ENCODE measurements around the gene TWF2.
A peak's percentile ranks its signal among the peaks of the same experiment; 100 is the strongest.
"Not testable (repeated sequence)": the region's sequence is repeated elsewhere in the genome, so short reads cannot be mapped to it uniquely, and the experiment has no call there.

TWF2 gene

DNA sequence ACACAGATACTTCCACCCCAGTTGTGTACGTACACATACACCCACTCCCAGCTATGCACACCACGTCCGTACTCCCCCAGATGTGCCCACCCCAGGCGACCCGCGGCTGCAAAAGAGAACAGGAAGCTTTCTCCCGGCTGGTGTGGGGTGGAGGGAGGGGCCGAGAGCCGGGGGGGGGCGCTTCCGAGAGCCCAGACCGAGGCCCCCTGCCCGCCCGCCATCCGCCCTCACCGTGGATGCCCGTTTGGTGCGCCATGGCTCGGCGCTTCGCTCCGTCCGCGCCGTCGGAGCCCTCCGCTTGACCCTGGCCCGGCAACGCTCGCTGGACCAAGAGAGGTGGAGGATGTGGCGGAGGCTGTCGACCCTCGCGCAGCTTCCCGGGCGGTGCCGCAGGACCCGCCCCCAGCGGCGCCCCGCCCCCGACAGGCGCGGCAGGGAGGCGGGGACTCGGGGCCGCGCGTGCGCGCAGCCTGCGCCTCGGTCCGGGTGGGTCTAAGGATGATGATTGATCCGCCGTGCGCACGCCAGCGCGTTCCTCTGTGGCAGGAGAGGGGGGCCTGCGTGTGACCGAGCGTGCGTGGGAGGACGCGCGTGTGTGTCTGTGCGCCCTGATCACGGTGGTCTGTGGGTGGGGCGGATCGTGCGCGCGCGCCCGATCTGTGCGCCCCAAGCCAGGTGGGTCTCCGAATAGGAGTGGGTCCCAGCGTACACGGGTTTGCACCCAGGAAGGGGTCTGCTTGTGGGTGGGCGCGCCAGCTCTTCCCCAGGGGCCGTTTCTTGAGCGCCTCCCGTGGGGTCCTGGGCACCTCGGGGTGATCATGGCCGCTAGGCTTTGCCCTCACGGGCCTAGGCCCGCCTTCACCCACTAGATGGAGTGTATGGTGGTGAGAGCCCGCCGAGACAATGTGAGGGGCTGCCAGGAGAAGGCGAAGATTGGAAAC lies at the start of gene TWF2:
Gene TWF2 (minus strand): TSS at position 398 of the 941 bp plus-strand sequence. CDS start 142 bp downstream, at position 256.
- DNase-seq (ENCODE audit: low read depth, low spot score), result peak; percentile 33

DNA sequence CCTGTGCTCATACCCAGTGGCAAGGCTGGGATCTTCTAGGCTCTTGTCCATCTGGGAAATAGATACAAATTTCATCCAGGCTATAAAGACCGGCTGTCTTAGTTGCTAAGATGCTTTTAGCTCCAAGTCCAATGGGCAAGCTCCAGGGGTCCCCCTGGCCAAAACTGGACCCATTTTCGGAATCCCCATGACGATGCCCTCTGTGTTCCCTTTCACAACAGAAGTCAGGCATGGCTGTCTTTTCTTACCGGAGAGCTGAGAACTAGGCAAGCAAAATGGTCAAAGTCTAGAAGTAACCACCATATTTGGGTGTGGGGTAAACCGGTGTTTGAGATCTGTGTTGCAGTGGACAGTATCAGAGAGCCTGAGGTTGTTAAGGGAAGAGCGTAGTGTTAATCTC lies 49.7 kb upstream of the TWF2 start:
- DNase-seq (ENCODE audit: low read depth, low spot score), result no peak

DNA sequence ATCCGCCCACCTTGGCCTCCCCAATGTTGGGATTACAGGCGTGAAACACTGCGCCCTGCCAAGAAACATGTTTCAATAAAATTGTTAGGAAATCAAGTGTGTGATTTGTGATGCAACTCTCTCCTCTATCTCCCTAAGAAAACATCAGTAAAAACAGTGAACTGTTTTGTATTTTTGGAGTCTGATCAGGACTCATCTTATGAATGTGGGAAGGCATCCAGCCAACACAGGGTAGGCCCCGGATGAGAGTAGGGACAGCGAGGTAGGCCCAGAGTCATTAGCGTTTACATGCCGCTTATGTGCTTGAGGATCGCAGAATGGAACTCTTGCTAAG lies 47.8 kb upstream of the TWF2 start:
- DNase-seq (ENCODE audit: low read depth, low spot score), result no peak

DNA sequence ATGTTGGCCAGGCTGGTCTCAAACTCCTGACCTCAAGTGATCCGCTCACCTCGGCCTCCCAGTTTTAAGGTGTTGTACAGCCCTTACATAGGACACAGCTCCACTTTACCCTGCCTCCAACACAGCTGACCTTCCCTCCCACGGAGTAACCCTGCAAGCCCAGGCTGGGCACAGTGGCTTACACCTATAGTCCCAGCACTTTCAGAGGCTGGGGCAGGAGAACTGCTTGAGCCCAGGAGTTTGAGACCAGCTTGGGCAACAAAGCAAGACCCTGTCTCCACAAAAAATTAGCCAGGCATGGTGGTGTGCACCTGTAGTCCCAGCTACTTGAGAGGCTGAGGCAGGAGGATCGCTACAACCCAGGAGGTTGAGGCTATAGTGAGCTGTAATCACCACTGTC lies 45.1 kb upstream of the TWF2 start:
- DNase-seq (ENCODE audit: low read depth, low spot score), result not testable (repeated sequence)

DNA sequence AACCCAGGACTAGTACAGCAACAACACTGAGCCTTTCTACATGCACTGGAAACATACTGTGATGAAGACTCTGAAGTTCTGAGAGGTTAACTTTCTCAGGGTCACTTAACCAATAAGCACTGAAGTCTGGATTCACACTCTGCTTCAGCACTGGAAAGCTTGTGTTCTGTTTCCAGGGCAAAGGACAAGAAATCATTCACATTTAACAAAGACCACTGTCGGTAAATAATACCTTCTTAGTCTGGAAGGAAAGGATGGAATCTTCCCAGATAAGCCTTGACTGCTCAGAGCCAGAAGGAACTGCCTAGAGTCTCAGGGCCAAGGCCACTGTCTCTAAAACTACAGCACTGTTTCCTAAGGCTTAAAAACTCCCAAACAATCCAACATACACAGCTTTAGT lies 44.3 kb upstream of the TWF2 start:
- no peak for DNase-seq (ENCODE audit: low read depth, low spot score)

DNA sequence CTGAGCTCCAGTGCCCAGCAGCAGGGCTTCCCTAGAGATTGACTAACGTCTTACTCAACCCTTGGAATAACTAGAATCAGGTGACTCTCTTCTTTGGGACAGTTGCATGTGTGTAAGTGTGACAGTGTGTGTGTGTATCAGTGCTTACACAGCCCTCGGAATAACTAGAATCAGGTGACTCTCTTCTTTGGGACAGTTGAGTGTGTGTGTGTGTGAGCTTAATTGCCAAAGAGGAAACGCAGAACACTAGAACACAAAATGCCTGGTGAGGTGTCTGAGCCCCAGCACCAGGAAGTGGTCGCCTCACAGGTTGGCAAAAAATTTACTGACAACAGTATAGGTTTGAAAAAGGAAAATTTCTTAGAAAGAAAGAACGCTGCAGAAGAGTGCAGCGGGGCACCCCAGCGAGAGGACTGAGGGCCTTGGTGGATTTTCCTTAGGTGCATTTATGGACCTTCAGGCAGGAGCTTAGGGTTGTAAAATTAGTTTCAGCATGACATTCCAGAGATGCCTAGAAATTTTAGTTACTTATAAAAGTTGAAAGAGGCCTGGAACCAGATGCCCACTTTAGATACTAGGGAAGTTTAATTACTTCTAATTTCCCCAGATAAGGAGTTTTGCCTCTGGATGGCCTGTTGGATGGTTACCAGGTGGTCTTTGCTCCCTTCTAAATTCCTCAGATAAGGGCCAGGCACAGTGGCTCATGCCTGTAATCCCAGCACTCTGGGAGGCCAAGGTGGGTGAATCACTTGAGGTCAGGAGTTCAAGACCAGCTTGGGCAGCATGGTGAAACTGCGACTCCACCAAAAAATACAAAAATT lies 43.2 kb upstream of the TWF2 start:
- no peak for DNase-seq (ENCODE audit: low read depth, low spot score)

DNA sequence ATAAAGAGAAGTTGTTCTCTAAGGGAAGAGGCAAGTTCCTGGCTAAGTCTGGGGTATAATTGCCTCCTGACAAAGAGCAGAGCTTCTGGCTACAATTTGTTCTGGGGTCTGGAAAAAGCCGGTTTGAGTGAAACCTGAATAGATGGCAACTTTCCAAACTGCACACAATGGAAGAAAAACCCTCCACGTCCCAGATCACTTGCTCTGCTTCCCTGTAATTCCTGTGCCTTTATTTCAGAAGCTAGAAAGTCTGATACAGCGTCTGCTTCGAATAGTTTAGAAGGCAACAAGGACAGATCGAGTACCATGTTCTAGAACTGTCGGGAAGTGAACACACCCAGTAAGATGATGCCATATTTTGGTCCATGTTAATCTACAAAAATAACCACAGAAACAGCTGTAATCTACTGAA lies 41.1 kb upstream of the TWF2 start:
- DNase-seq (ENCODE audit: low read depth, low spot score), result no peak

DNA sequence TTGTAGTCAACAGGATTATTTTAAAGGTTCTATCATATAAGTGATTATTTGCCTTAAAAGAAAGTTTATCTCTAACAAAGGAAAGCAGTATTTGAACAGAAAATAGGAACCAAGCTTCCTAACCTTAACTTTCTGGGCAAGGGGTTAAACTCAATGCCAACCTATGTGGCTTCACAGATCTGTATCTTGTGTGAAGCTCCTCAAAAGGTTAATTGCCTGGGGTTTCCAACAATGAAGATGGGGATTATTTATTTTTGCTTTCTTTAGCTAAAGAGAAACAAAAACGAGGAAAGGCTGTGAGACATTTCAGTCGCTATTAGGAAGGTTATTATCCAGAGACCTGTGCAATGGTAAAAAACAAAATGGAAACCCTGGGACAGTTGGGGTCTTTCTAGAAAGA lies 40.6 kb upstream of the TWF2 start:
- no peak for DNase-seq (ENCODE audit: low read depth, low spot score)

DNA sequence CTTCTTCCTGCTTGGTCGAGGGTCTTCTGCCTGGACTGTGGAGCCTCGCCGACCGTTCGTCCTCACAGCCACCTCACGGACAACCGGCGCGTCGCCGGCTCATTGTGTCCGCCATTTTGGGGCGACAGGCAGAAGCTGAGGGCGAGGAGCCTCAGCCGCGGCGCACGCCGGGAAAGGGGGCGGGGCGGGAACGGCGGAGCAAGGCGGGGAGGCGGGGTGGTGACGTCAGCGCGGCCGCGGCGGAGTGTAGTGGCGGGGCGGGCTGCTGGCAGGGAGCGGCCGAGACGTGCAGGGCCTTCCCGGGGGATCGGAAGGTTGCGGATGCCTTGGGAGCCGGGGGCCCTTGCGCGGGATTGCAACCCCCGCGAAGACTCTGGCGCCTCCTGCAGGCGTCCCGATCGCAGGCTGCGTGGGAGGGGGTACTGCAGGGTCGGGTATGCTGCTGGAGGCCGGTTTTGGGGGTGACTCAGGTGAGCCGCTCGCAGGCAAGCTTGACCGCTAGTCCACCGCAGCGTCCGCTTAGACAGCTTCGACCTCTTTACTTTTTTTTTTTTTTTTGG lies 39.6 kb upstream of the TWF2 start, which contains the start of gene WDR82:
Gene WDR82 (minus strand): TSS at position 140 of the 560 bp plus-strand sequence. CDS start 288 bp downstream, outside the sequence.
- DNase-seq (ENCODE audit: low read depth, low spot score), result peak; percentile 74

DNA sequence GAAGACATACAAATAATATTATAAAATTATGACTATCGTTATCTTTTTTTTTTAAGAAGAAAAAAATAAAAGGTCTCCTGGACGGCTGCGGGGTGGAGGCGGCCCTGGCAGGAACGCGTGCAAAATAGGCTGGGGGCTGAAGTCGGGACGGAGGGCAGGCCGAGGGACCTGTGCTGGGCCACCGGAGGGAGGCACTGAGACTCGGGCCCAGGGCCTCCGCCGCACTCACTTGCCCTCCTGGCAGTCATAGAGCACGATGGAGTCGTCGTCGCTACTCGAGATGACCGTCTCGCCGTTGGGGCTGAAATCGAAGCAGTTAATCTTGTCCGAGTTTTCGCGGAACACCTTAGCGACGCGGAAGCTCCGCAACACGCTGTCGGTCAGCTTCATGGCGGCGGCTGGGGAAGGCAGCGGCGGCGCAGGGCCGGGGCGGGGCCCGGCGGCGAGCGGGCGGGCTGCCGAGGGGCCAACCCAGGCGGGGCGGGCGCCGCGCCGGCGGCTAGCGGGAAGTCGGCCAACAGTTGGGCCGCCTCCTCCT lies 39.1 kb upstream of the TWF2 start:
- no peak for DNase-seq (ENCODE audit: low read depth, low spot score)

DNA sequence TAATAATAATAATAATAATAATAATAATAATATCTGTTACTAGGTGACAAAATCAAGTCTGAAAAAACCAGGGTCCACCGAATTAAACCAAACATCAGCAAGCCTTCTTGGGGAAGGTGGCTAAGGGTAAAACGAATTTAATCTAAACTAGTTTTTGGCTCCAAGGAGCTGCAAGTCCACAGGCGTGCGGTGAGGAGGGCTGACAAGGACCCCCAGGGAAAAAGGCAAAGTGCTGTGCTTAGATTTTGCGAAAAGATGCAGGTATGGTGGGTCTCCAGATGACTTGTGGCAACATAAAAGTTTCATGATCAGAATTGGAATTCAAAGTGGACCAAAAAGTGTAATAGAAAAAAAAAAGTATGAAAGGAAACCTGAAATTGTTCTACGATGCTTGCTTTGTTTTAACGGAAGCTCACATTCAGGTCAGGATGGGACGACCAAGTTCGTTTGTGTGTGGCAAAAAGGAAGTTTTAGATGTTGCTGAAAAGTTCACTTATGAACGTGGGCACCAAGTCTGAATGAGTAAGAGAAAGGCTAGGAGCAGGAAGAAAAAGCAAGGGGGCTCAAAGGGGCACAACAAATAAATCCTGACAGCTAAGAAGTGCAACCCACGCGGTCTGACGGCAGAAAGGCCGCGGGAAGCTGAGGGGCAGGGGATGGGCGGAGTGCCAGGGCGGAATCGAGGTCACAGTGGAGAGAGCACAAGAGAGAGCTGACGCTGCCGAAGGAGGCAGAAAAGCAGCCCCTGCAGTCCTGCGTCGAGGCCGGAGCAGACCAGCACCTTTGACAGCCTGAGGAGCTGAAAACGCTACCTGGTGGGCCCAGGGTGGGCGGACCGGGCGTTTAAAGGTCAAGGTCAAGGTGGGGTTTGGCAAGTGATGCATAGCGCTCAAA lies 38.4 kb upstream of the TWF2 start:
- no peak for DNase-seq (ENCODE audit: low read depth, low spot score)

DNA sequence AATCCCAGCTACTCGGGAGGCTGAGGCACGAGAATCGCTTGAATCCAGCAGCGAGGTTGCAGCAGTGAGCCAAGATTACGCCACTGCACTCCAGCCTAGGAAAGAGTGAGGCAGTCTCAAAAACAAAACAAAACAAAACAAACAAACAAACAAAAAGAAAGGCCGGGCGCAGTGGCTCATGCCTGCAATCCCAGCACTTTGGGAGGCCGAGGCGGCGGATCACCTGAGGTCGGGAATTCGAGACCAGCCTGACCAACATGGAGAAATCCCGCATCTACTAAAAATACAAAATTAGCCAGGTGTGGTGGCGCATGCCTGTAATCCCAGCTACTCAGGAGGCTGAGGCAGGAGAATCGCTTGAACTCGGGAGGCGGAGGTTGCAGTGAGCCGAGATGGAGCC lies 35.8 kb upstream of the TWF2 start:
- not testable (repeated sequence) for DNase-seq (ENCODE audit: low read depth, low spot score)

DNA sequence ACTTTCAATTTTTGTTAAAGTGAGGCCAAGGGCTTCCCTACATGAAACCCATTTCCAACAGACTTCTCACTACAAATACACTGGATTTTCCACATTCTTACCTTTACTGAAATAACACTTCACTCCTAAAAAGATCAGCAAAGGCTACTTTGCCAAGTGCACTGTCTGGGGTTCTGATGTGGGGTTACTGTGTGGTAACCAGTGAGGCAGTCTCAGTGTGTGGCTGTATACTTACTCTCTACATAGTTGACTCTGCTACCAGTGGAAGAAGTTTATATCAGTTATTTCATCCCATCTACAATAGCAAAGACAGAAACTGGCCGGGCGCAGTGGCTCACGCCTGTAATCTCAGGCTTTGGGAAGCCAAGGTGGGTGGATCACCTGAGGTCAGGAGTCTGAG lies 33.9 kb upstream of the TWF2 start:
- DNase-seq (ENCODE audit: low read depth, low spot score), result no peak

DNA sequence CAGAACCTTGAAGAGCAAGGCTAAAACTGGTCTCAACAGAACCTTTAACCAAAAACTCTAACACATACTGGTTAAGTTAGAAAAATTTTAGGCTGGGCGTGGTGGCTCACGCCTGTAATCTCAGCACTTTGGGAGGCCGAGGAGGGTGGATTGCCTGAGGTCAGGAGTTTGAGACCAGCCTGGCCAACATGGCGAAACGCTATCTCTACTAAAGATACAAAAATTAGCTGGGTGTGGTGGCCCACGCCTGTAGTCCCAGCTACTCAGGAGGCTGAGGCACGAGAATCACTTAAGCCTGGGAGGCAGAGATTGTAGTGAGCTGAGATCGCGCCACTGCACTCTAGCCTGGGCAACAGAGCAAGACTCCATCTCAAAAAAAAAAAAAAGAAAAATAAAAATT lies 33.2 kb upstream of the TWF2 start:
- DNase-seq (ENCODE audit: low read depth, low spot score), result not testable (repeated sequence)

DNA sequence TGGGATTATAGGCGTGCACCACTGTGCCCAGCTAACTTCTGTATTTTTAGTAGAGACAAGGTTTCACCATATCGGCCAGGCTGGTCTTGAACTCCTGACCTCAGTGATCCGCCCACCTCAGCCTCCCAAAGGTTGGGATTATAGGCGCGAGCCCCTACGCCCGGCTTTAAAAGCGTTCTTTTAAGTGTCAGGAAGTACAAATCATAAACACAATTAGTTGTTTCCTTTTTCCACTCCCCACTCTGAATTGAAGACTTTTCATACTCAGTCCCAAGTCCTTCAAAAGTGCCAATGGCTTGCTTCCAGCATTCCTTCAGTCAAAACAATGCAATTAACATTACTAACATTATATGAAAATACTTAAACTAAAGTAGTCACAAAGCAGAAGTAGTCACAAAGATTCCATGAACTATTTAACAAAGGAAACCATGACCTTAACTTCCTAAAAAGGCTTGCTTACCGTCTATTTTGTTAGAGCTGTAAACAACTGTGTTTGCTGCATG lies 31.3 kb upstream of the TWF2 start:
- no peak for DNase-seq (ENCODE audit: low read depth, low spot score)

DNA sequence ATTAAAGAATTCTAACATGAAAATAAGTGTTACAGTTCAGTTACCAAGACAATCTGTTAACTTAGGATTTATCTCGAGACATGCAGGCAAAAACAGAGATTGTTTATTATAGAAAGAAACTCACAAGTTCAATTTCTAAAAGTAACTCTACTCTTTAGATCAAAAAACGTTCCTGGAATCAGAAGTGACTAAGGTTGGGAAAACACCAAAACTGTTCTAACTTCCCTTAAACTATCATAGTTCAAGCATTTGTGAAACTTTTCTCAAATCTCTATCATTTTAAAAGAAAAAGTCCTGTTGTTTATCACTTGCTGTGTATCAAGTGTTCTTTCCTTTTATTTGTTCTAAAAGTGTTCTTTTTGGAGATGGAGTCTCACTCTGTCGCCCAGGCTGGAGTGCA lies 30.8 kb upstream of the TWF2 start:
- DNase-seq (ENCODE audit: low read depth, low spot score), result no peak

DNA sequence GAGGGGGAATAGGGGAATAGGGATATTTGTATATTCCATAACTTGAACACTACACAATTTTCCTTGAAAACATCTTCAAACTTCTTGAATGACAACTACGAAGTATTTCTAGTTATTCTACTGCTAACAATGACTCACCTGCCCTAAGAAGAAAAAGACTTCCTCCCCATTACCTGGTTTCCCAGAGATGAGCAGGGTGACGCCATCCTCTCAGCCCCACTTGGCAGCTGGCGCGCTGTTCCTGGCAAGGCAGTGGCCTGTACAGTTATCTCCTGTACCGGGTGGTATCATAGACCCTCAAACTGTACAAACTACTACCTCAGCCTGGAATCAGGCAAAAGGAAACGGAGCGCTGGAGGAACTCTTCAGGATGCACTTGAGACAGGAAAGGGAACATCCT lies 29.1 kb upstream of the TWF2 start:
- no peak for DNase-seq (ENCODE audit: low read depth, low spot score)

DNA sequence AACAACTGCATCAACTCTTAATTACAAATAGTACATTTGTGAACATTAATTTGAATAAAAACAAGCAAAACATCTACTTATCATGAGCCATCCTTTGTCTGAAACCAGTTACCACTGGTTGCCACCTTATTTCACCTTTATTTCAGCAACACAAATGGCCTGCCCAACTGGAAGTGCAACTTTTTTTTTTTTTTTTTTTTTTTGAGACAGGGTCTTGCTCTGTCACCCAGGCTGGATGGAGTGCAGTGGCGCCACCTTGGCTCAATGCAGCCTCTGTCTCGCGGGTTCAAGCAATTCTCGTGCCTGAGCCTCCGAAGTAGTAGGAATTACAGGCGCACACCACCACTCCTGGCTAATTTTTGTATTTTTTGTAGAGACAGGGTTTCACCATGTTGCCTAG lies 26.4 kb upstream of the TWF2 start:
- DNase-seq (ENCODE audit: low read depth, low spot score), result no peak

DNA sequence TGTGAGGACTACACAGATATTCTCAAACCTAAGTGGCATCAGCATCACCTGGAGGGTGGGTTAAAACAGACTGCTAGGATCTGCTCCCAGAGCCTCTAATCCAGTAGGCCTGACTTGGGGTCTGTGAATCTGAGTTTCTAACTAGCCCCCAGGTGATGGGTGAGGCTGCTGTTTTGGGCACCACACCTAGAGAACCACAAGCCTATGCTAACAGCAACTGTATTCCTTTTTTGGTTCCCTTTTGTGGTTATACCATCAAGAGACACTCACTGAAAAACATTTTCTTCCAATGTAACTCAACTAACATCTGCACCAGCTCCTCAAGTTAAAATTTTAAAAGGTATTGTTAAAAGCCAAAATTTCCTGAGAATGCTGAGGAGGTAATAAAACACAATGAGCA lies 23.5 kb upstream of the TWF2 start:
- DNase-seq (ENCODE audit: low read depth, low spot score), result no peak

DNA sequence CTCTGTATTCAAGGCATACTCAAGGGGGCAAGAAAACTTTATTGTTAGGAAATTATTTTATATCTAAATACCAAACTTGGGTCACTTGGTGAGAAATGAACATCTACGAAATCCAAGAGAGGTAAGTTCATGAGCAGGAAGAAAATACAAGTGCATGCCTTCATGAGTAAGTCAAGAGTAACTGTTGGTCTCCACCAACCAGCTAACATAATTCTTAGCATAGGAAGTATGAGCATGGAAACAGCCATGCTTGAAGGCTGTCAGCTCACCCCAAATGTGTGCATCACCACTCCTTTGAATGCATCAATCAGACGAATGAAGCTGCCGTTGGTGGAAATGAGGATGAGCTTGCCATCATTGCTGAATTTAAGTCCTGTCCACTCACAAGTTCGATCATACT lies 20.5 kb upstream of the TWF2 start:
- DNase-seq (ENCODE audit: low read depth, low spot score), result no peak

DNA sequence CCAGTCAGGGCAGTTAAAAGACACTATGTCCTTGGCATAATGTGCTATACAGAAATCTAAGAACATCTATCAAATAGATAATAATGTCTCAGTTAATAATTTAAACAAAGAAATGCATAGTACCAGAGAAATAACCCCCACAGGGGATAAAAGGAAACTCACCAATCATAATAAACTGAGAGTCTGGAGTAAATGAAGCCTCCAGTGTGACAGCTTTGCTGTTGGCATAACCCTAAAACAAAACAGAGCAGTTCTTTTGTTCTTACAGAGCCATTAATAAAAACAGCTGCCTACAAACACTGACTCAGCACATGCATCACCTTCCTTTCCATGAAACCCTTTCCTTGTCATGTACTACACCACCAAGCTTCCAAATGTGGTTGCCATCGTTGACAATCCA lies 20.1 kb upstream of the TWF2 start:
- no peak for DNase-seq (ENCODE audit: low read depth, low spot score)

All from smooth muscle cell of the brain vasculature (primary cell).